Activated CD8-positive, alpha-beta memory T cell treated with anti-CD3 and anti-CD28 coated beads, Interleukin-2, amount 50 U/mL, for 24 hours (primary cell): ENCODE measurements around the gene DCTPP1.
"Not testable (repeated sequence)": the region's sequence is repeated elsewhere in the genome, so short reads cannot be mapped to it uniquely, and the experiment has no call there.

Experiments
- DNase-seq: peaks from one replicate; pipeline ENCODE4 v3.0.0-alpha.2; 2020; ENCODE audit errors: extremely low read depth

The DCTPP1 gene

GRCh38 chr16:30413112-30413806, 16.6 kb downstream of the DCTPP1 start:
- DNase-seq: no peak

- DNase-seq: peak; percentile 80
These were observed 20.4 kb downstream of the DCTPP1 start for GRCh38 chr16:30409125-30410060.

GRCh38 chr16:30407804-30408534, 21.9 kb downstream of the DCTPP1 start:
- no peak for DNase-seq

GRCh38 chr16:30407102-30407803, 22.6 kb downstream of the DCTPP1 start, which contains the start of gene ZNF771:
ZNF771 (plus strand) TSS chr16:30407606; CDS start chr16:30408054, 448 bp downstream.
- peak; percentile 72 for DNase-seq

GRCh38 chr16:30406795-30407101, 23.1 kb downstream of the DCTPP1 start:
- DNase-seq: no peak

GRCh38 chr16:30401768-30402425, 27.9 kb downstream of the DCTPP1 start:
- DNase-seq: no peak

GRCh38 chr16:30399435-30400186, 30.2 kb downstream of the DCTPP1 start:
- no peak for DNase-seq

- DNase-seq: no peak
These were observed 31.0 kb downstream of the DCTPP1 start for GRCh38 chr16:30398661-30399434.

GRCh38 chr16:30397776-30398660, 31.8 kb downstream of the DCTPP1 start:
- no peak for DNase-seq

- no peak for DNase-seq
These were observed 32.8 kb downstream of the DCTPP1 start for GRCh38 chr16:30397056-30397455.

GRCh38 chr16:30396627-30397026, 33.2 kb downstream of the DCTPP1 start:
- DNase-seq: not testable (repeated sequence)

- no peak for DNase-seq
These were observed 33.7 kb downstream of the DCTPP1 start for GRCh38 chr16:30395992-30396585.

- no peak for DNase-seq
These were observed 34.5 kb downstream of the DCTPP1 start, which contains the start of gene ZNF48 for GRCh38 chr16:30395155-30395991. ZNF48 (plus strand) TSS chr16:30395420; CDS start chr16:30395795, 375 bp downstream.

GRCh38 chr16:30394592-30395154, 35.2 kb downstream of the DCTPP1 start:
- DNase-seq: no peak

GRCh38 chr16:30383521-30383920, 46.3 kb downstream of the DCTPP1 start:
- no peak for DNase-seq

GRCh38 chr16:30382111-30382881, 47.5 kb downstream of the DCTPP1 start, which contains the start of gene SEPTIN1:
SEPTIN1 (minus strand) TSS chr16:30382561; CDS start chr16:30382542, 19 bp downstream.
- no peak for DNase-seq
